GM15510 (cell line): ENCODE results near the gene GTF2E1.

Source experiments
- POLR2A ChIP-seq: IDR thresholded peaks from 3 replicates; pipeline ENCODE4 v1.6.1; 2011; ENCODE audit warnings: borderline replicate concordance; ENCODE audit not compliant: insufficient read length; ENCODE audit errors: extremely low read depth

Gene GTF2E1

DNA sequence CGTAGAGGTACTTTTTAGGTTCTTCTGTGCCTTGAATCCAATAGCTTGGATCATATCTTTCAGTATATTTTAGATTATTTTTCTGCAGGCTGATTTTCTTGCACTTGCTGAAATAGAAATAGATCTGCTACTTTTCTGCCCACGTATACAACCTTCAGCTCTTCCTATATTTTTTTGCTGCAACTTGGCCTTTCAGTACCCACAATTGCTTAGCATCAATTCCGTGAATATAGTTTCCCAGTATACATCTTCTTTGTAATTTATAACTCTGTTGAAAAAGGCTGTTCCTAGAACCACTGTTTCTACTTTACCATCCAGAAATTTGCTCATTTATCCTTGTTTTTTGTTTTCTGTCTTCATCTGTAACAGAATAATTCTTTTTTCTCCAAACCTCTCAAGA, 36.2 kb downstream of the GTF2E1 start:
- no peak for TF ChIP-seq POLR2A

GRCh38 chr3:120780977-120781376, 38.4 kb downstream of the GTF2E1 start:
- TF ChIP-seq POLR2A: no peak

DNA sequence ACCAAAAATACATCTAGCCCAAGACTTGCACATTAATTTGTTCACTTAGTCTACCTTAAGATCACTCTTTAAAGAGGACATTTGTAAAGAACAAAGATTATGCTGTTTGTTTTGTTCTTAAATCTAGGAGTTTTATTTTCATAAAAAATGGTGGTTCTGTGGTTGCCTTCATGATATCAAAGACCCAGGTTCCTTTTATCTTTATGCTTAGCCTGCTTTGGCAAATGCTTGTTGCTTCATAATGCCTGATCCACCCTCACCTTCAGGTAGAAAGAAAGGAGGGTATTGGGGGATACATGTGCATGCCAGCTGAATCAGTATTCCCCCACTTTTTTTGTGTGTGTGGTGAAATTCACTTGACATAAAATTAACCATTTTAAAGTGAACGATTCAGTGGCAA, 48.5 kb downstream of the GTF2E1 start:
- no peak for TF ChIP-seq POLR2A

GRCh38 chr3:120791913-120792312, 49.4 kb downstream of the GTF2E1 start:
- no peak for TF ChIP-seq POLR2A

- TF ChIP-seq POLR2A: no peak
Measured at GRCh38 chr3:120793601-120794000, 51.1 kb downstream of the GTF2E1 start.

DNA sequence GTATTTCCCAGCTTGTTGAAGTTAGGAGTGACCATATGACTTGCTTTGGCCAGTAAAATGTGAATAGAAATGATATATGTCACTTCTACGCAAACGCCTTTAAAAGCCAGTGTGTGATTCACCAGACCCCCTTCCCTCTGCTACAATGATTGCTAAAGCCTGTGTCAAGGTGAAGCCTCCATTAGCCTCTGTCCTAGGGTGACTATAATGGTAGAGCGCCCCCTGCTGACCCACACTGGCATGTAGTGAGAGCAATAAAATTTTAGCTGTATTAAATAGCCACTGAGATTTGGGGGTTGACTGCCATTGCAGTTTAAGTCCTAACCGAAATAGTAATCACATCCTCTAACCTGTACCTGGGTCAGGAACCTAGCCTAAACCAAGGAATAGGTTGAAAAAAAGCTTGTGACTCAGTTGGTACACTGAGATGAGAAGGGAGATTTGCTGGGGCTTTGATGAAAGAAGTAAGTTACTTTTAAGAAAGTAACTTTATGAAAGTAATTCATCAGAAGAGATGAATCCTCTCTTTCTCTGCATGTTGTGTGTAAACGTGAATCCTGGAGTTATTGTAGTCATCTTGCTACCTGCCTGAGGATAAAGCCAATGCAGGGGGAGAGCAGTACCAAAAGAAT, 52.6 kb downstream of the GTF2E1 start:
- no peak for TF ChIP-seq POLR2A

DNA sequence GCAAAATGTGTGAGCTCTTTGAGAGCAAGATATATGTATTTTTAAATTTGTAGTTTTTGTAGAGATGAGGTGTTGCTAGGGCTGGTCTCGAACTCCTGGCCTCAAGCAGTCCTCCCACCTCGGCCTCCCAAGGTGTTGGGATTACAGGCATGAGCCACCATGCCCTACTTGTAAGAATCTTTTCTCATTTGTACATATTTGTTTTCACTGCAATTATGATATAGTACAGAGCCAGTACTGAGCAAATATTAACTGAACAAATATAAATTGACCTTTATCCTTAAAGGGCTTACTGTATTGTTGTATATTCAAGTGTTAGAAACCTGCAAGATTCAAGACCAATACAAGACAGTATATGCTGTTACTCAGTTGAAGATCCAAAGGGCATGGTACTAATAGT, 53.4 kb downstream of the GTF2E1 start:
- no peak for TF ChIP-seq POLR2A

GRCh38 chr3:120796976-120797375, 54.4 kb downstream of the GTF2E1 start:
- TF ChIP-seq POLR2A: no peak

DNA sequence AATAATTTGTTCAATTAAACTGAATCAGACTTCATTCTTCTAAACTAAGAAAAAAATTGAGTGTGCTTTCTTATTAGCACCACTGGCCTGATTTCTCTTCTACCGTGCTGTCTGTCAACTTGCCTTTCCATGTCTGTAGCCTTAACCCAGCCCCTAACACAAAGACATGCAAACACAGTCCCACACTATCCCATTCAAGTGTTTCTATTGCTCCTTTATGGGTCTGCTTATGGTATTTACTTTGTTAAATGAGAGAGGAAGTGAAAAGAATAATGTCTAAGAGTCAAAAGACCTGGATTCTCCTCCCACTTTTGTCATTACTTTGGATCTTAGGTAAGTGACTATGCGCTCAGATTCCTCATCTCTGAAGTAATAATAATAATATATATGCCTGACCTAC, 55.3 kb downstream of the GTF2E1 start:
- TF ChIP-seq POLR2A: no peak

- TF ChIP-seq POLR2A: no peak
Measured at GRCh38 chr3:120798346-120798745, 55.8 kb downstream of the GTF2E1 start.

DNA sequence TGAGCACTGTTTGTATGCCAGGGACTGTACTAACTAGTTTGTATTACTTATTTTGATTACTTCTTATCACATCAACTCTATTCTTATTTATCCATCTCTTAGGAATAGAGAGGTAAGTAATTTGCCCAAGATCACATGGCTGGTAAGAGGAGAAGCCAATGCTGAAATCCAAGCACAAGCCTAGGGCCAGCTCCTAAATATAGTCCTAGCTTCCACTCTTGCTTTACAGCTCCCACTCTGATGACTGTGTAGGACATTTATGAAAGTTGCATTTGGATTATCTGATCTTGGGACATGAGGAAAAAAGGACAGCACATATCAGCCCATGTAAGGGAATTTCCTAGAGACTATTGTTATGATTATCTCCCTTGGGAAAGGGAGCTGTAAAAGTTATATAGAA, 58.1 kb downstream of the GTF2E1 start:
- TF ChIP-seq POLR2A: no peak

DNA sequence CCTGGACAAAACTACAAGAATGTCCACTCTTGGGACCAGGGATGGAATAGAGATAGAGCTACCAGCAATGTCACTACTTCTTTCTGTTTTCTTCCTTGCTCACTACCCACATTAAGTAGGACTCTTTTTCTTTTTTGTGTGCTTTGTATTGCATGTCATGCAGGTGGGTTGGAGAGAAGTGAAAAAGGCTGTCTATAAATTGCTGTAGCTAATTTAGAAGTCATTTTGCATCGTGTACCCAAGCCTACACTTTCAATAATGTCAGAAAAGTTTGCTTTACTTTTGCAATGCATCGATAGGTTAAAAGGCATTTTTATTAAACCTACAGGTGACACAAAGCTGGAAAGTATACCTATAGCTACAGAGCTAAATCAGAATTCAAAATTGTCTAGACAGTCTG, 58.9 kb downstream of the GTF2E1 start:
- no peak for TF ChIP-seq POLR2A

- TF ChIP-seq POLR2A: no peak
Measured at GRCh38 chr3:120802916-120803315, 60.4 kb downstream of the GTF2E1 start.

GRCh38 chr3:120816728-120817127, 74.2 kb downstream of the GTF2E1 start:
- TF ChIP-seq POLR2A: no peak

DNA sequence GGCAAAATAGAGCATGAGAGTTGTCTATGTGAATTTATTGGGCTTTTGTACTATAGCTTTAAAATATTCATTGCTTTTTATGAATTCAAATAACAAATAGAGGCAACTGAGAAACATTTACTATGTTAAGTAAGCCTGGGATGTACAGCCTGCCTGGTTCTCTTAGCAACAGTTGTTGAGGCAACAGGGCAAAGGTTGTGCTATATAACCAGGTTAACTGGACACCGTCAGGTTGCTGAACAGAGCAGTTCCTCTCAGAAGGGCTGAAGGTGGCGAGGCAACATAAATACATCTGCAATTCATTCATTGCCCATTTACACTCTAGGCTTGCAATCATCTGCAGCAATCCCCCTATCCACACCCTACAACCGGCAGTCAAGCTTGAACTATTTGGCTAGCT, 78.2 kb downstream of the GTF2E1 start:
- TF ChIP-seq POLR2A: no peak

DNA sequence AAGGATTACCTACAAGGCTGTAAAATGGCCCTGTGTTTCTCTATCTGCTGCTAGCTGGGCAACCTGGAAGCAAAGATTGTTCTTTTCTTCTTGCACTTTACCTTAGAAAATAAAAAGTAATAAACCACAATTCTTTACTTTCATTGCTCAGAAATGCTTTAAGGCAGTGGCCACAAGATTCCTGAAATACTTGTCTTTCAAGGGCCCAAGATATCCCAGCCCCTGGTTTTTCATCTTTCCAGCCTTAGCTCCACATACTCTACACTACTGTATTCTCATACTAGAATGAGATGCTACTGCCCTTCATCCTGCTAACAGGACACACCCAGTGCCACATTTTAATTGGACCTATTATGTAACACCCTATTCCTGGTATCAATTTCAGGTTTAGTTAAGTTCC, 78.9 kb downstream of the GTF2E1 start:
- no peak for TF ChIP-seq POLR2A

GRCh38 chr3:120823156-120823555, 80.6 kb downstream of the GTF2E1 start:
- TF ChIP-seq POLR2A: no peak
